PFSK-1 (cell line): Measurements from ENCODE around the gene CCDC170.

Experiments used
- POLR2AphosphoS5 ChIP-seq: IDR thresholded peaks from 2 replicates; pipeline ENCODE4 v1.6.1; 2012; ENCODE audit warnings: low read depth, mild to moderate bottlenecking, control low read depth, low read length, moderate library complexity
- REST ChIP-seq, 2 experiments: IDR thresholded peaks; 2 replicates each; pipeline versions ENCODE4 v1.6.1 to v1.8.0; 2011 to 2012; ENCODE audit warnings: low read depth in 2 of 2, low read length in 2 of 2, control low read depth in 1 of 2, inconsistent platforms in 1 of 2, mild to moderate bottlenecking in 1 of 2, moderate library complexity in 1 of 2; ENCODE audit not compliant: insufficient read depth in 1 of 2
- SIN3A ChIP-seq: IDR thresholded peaks from 2 replicates; pipeline ENCODE4 v1.6.1; 2012; ENCODE audit warnings: mild to moderate bottlenecking, low read length, moderate library complexity, borderline replicate concordance; ENCODE audit not compliant: insufficient read depth
- TAF1 ChIP-seq: IDR thresholded peaks from 2 replicates; pipeline ENCODE4 v1.6.1; 2012; ENCODE audit warnings: low read length, control low read depth, borderline replicate concordance; ENCODE audit not compliant: insufficient read depth

- TF ChIP-seq REST (IDR thresholded peaks at IDR 0.05; ENCODE audit: insufficient read depth in 1 of 2, low read depth in 2 of 2, low read length in 2 of 2) = no peak
- TF ChIP-seq POLR2AphosphoS5 = no peak
- no peak for TF ChIP-seq SIN3A
- TF ChIP-seq TAF1 = no peak
Measured at GRCh38 chr6:151544453-151544852, 50.6 kb downstream of the CCDC170 start.
